ENCODE data around the gene RIC1.

GRCh38 chr9:5582835-5583195 lies 46.1 kb upstream of the RIC1 start:
- TF ChIP-seq CTCF (tag by site-specific recombination; IDR thresholded peaks at IDR 0.05): no peak
- TF ChIP-seq PBX3 (CRISPR knock-in tag; IDR thresholded peaks at IDR 0.05): no peak
- no peak for TF ChIP-seq TRIM28 (IDR thresholded peaks at IDR 0.05; ENCODE audit: borderline replicate concordance, low read length)
- TF ChIP-seq REST (tag by site-specific recombination; IDR thresholded peaks at IDR 0.05): no peak
- TF ChIP-seq ZIC2 (tag by site-specific recombination; IDR thresholded peaks at IDR 0.05): no peak
- TF ChIP-seq SCRT1 (tag by site-specific recombination; IDR thresholded peaks at IDR 0.05; ENCODE audit: borderline replicate concordance): no peak
- TF ChIP-seq ZNF692 (tag by site-specific recombination; IDR thresholded peaks at IDR 0.05): no peak
- TF ChIP-seq ZNF510 (tag by site-specific recombination; IDR thresholded peaks at IDR 0.05; ENCODE audit: insufficient replicate concordance): no peak
- TF ChIP-seq ZBTB7A (tag by site-specific recombination; IDR thresholded peaks at IDR 0.05; ENCODE audit: low read depth): no peak
- TF ChIP-seq ZNF530 (tag by site-specific recombination; IDR thresholded peaks at IDR 0.05; ENCODE audit: low read depth): no peak
- TF ChIP-seq HOXD13 (CRISPR knock-in tag; IDR thresholded peaks at IDR 0.05; ENCODE audit: borderline replicate concordance): no peak
- TF ChIP-seq ZBTB1 (tag by site-specific recombination; IDR thresholded peaks at IDR 0.05): no peak
- TF ChIP-seq SALL2 (tag by site-specific recombination; IDR thresholded peaks at IDR 0.05; ENCODE audit: borderline replicate concordance): no peak
